ENCODE results near the gene CTDP1. TPM values are rescaled to one million over a fixed set of nuclear protein-coding genes. Genes with fewer than 3 reads are reported as not detected.

CTDP1 gene
- total and polyA plus RNA-seq, 4 donors, result 2.7 to 13.9 (median 10.5) TPM

- no peak for DNase-seq (ENCODE audit: low spot score)
- no peaks in the 10 kb centered on the region for H3K36me3 ChIP-seq (ENCODE audit: control insufficient read depth in 4 of 4, insufficient read depth in 3 of 4, low read depth in 1 of 4, low read length in 3 of 4)
- TF ChIP-seq YY1 (IDR thresholded peaks at IDR 0.05) (no peak), GABPA (IDR thresholded peaks at IDR 0.05 in 1 of 2, conservative IDR thresholded peaks at IDR 0.05 in 1 of 2) (no peak), ATF3 (IDR thresholded peaks at IDR 0.05) (no peak), NR2F2 (IDR thresholded peaks at IDR 0.05) (no peak), HNF4A (conservative IDR thresholded peaks at IDR 0.05) (no peak), FOXA2 (IDR thresholded peaks at IDR 0.05) (no peak), RXRA (IDR thresholded peaks at IDR 0.05) (no peak), REST (IDR thresholded peaks at IDR 0.05) (no peak)
Observed at GRCh38 chr18:79764131-79764530, 84.5 kb downstream of the CTDP1 start.

GRCh38 chr18:79765491-79766245 lies 86.1 kb downstream of the CTDP1 start:
- DNase-seq (ENCODE audit: low spot score), result no peak
- H3K27ac ChIP-seq (ENCODE audit: low read depth in 1 of 2, low read length in 2 of 2), result no peak overlapping the region
- no peaks in the 10 kb centered on the region for H3K4me1 ChIP-seq (ENCODE audit: control insufficient read depth in 4 of 4, insufficient read depth in 4 of 4, low read length in 3 of 4)
- H3K9me3 ChIP-seq (ENCODE audit: control insufficient read depth in 4 of 4, low read length in 3 of 4), result peaks cover 0 to 6% (median 3%) of the 10 kb centered on the region in 4 donors
- TF ChIP-seq HNF4G (IDR thresholded peaks at IDR 0.05) (no peak), EGR1 (IDR thresholded peaks at IDR 0.05; ENCODE audit: low read depth in 2 of 2) (no peak), RXRA (IDR thresholded peaks at IDR 0.05) (no peak), RAD21 (IDR thresholded peaks at IDR 0.05) (no peak), GABPA (IDR thresholded peaks at IDR 0.05 in 1 of 2, conservative IDR thresholded peaks at IDR 0.05 in 1 of 2) (no peak), FOXA1 (IDR thresholded peaks at IDR 0.05) (no peak), REST (IDR thresholded peaks at IDR 0.05) (no peak), JUND (IDR thresholded peaks at IDR 0.05) (no peak), ATF3 (IDR thresholded peaks at IDR 0.05) (no peak), CTCF (IDR thresholded peaks at IDR 0.05; ENCODE audit: low read depth, low read length, missing input control) (no peak), YY1 (IDR thresholded peaks at IDR 0.05) (no peak), MAX (IDR thresholded peaks at IDR 0.05) (no peak), SP1 (IDR thresholded peaks at IDR 0.05) (no peak), ZBTB33 (IDR thresholded peaks at IDR 0.05) (no peak), TAF1 (conservative IDR thresholded peaks at IDR 0.05) (no peak), FOXA2 (IDR thresholded peaks at IDR 0.05) (no peak), HNF4A (conservative IDR thresholded peaks at IDR 0.05) (no peak), NR2F2 (IDR thresholded peaks at IDR 0.05) (no peak)
- H3K9ac ChIP-seq (ENCODE audit: low read depth in 1 of 2, low read length in 2 of 2), result no peak overlapping the region
- H3K4me3 ChIP-seq (ENCODE audit: low read depth in 1 of 3, low read length in 3 of 3), result no peak overlapping the region
- WGBS, result 72% methylated on average over 14 of the region's 14 CpGs
- no peaks in the 10 kb centered on the region for H3K27me3 ChIP-seq (ENCODE audit: control insufficient read depth in 4 of 4, insufficient read depth in 4 of 4, low read length in 3 of 4)
- peaks cover 0 to 2% (median 0%) of the 10 kb centered on the region in 4 donors for H3K36me3 ChIP-seq (ENCODE audit: control insufficient read depth in 4 of 4, insufficient read depth in 3 of 4, low read depth in 1 of 4, low read length in 3 of 4)

More at GRCh38 chr18:79764131-79764530, 84.5 kb downstream of the CTDP1 start:
- Histone ChIP-seq H3K9me3 (ENCODE audit: control insufficient read depth in 4 of 4, low read length in 3 of 4) (peaks cover 0 to 3% (median 3%) of the 10 kb centered on the region in 4 donors), H3K27me3 (ENCODE audit: control insufficient read depth in 4 of 4, insufficient read depth in 4 of 4, low read length in 3 of 4) (no peaks in the 10 kb centered on the region), H3K4me3 (ENCODE audit: low read depth in 1 of 3, low read length in 3 of 3) (no peak overlapping the region), H3K9ac (ENCODE audit: low read depth in 1 of 2, low read length in 2 of 2) (no peak overlapping the region), H3K27ac (ENCODE audit: low read depth in 1 of 2, low read length in 2 of 2) (no peak overlapping the region), H3K4me1 (ENCODE audit: control insufficient read depth in 4 of 4, insufficient read depth in 4 of 4, low read length in 3 of 4) (no peaks in the 10 kb centered on the region)
- WGBS, result 79% methylated on average over 6 of the region's 6 CpGs

All from liver (tissue), 9 donors.